ENCODE measurements around the gene SNHG17. TPM values are rescaled to one million over a fixed set of nuclear protein-coding genes. Genes with fewer than 3 reads are reported as not detected.
A peak's percentile ranks its signal among the peaks of the same experiment; 100 is the strongest.

Gene SNHG17
- total RNA-seq, 2 experiments from 2014 or later, result 154 to 159 TPM

GRCh38 chr20:38430679-38431325 lies 4.3 kb downstream of the SNHG17 start:
- Mint-ChIP-seq H3K9me3 (no peaks in the 10 kb centered on the region), H3K4me3 (peak overlapping the region; percentile 96), H3K27me3 (no peaks in the 10 kb centered on the region), H3K27ac (peak overlapping the region; percentile 98), H3K4me1 (ENCODE audit: low read depth) (peaks cover 70% of the 10 kb centered on the region), H3K36me3 (ENCODE audit: low read depth) (peaks cover 88% of the 10 kb centered on the region)
- no peak for ATAC-seq
- TF ChIP-seq CTCF (IDR thresholded peaks at IDR 0.05), result no peak
- ChIA-PET POLR2A (interaction anchor here (0.8 to 12.3 kb wide), 5 partner anchors 10 to 397 kb away, joined by 3 to 279 read pairs (median 47); partner anchors contain the start of gene RALGAPB), CTCF (no interaction called here)
- intact Hi-C loops (cut with micrococcal nuclease), result no loop called here
- DNase-seq, result no peak

- ChIA-PET POLR2A (interaction anchor here (1.0 to 12.3 kb wide), 5 partner anchors 10 to 43 kb away, joined by 3 to 279 read pairs (median 3); partner anchors contain the start of gene RALGAPB), CTCF (interaction anchor here (0.9 kb wide), 1 partner anchor 17 kb away, joined by 4 read pairs; no protein-coding TSS in a partner anchor)
- no peaks in the 10 kb centered on the region for H3K9me3 Mint-ChIP-seq
- no peak for TF ChIP-seq CTCF (IDR thresholded peaks at IDR 0.05)
- intact Hi-C loops (cut with micrococcal nuclease), result no loop called here
- H3K4me3 Mint-ChIP-seq, result peak overlapping the region; percentile 12
- peaks cover 72% of the 10 kb centered on the region for H3K4me1 Mint-ChIP-seq (ENCODE audit: low read depth)
- DNase-seq (no peak), ATAC-seq (no peak)
- H3K36me3 Mint-ChIP-seq (ENCODE audit: low read depth), result peaks cover 90% of the 10 kb centered on the region
- peak overlapping the region; percentile 61 for H3K27ac Mint-ChIP-seq
- no peaks in the 10 kb centered on the region for H3K27me3 Mint-ChIP-seq
These were observed 5.8 kb downstream of the SNHG17 start for GRCh38 chr20:38429301-38429700.

GRCh38 chr20:38428800-38429199 lies 6.3 kb downstream of the SNHG17 start:
- CTCF ChIA-PET, result interaction anchor here (0.9 kb wide), 1 partner anchor 17 kb away, joined by 4 read pairs; no protein-coding TSS in a partner anchor
- Mint-ChIP-seq H3K36me3 (ENCODE audit: low read depth) (peaks cover 89% of the 10 kb centered on the region), H3K4me1 (ENCODE audit: low read depth) (peaks cover 74% of the 10 kb centered on the region), H3K27ac (peak overlapping the region; percentile 61), H3K27me3 (no peaks in the 10 kb centered on the region), H3K4me3 (no peak overlapping the region), H3K9me3 (no peaks in the 10 kb centered on the region)
- no peak for ATAC-seq
- TF ChIP-seq CTCF (IDR thresholded peaks at IDR 0.05), result no peak
- POLR2A ChIA-PET, result interaction anchor here (0.8 to 12.3 kb wide), 7 partner anchors 10 to 44 kb away, joined by 3 to 279 read pairs (median 3); partner anchors contain the start of gene RALGAPB
- DNase-seq, result no peak
- intact Hi-C loops (cut with micrococcal nuclease), result no loop called here

GRCh38 chr20:38427655-38428023 lies 7.5 kb downstream of the SNHG17 start:
- ChIA-PET POLR2A (interaction anchor here (1.1 to 17.0 kb wide), 3 partner anchors 2 to 21 kb away, joined by 3 to 279 read pairs (median 279); partner anchors contain the start of gene SNHG17), CTCF (no interaction called here)
- intact Hi-C loops (cut with micrococcal nuclease), result no loop called here
- Mint-ChIP-seq H3K27me3 (no peaks in the 10 kb centered on the region), H3K4me3 (no peak overlapping the region), H3K4me1 (ENCODE audit: low read depth) (peaks cover 75% of the 10 kb centered on the region), H3K9me3 (no peaks in the 10 kb centered on the region), H3K27ac (peak overlapping the region; percentile 73), H3K36me3 (ENCODE audit: low read depth) (peaks cover 85% of the 10 kb centered on the region)
- no peak for DNase-seq
- no peak for ATAC-seq
- TF ChIP-seq CTCF (IDR thresholded peaks at IDR 0.05), result no peak
